Measurements from ENCODE around the gene PROC. TPM values are rescaled to one million over a fixed set of nuclear protein-coding genes. Genes with fewer than 3 reads are reported as not detected.

The PROC gene
- total and polyA plus RNA-seq, 2 of the 8 experiments (the other 6 are each of a cell fraction or from before 2014, with no cell fraction given): 1.5 to 1.6 TPM

DNA sequence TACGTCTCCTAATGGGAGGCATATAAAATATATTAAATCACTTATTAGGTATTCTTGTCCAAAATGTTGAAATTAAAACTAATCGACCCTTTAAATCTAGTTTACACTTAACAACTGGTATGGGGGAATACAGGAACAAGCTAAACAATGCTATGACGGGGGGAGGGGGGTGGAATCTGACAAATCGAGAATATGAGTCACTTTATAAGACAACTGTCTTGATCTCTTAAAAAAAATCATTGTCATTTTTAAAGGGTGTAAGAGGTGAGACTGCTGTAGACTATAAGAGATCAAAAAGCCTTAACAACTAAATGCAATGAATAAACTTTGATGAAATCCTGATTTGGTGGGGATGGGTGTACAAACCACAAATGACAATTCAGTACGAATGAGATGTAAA, 36.5 kb upstream of the PROC start:
- H3K14ac ChIP-seq (ENCODE audit: insufficient read length): no peak overlapping the region
- H4K91ac ChIP-seq (replicated peaks; ENCODE audit: insufficient read length, low read length): no peak overlapping the region
- peaks cover 0 to 3% (median under 1%) of the 10 kb centered on the region in 4 experiments; a peak in 2 of 8 replicates for H3K36me3 ChIP-seq (ENCODE audit: control insufficient read depth in 2 of 4, insufficient read depth in 4 of 4, low read length in 3 of 4)
- POLR2A ChIA-PET (ENCODE audit: partially characterized antibody): no interaction called here
- H2BK12ac ChIP-seq (ENCODE audit: low read depth, low read length): no peak overlapping the region
- H3K79me2 ChIP-seq (ENCODE audit: control insufficient read depth in 1 of 2, insufficient read depth in 2 of 2, low read length in 2 of 2): peaks cover 0 to 93% of the 10 kb centered on the region in 2 experiments; a peak in 3 of 4 replicates
- FAIRE-seq (no peak), DNase-seq (ENCODE audit: low read depth in 1 of 2, low spot score in 2 of 2) (no peak)
- WGBS, 2 experiments (ENCODE audit: extremely low coverage in 1 of 2, insufficient coverage in 1 of 2, insufficient read length in 1 of 2, insufficient replicate concordance in 2 of 2, low coverage in 1 of 2, low lambda C conversion rate in 2 of 2, missing lambda C conversion rate in 1 of 2): 73% methylated on average over 5 of the region's 5 CpGs; no CpG with 5 or more reads in 1 of the 2 experiments
- no peak overlapping the region for H3K18ac ChIP-seq (ENCODE audit: extremely low read depth, low read length)
- no peak overlapping the region for H3K27ac ChIP-seq (ENCODE audit: low read depth, low read length)
- no peak overlapping the region for H3K4me3 ChIP-seq (ENCODE audit: extremely low read depth in 1 of 4, insufficient read depth in 2 of 4, low read depth in 3 of 4, low read length in 4 of 4)
- peaks cover 3% of the 10 kb centered on the region; the same call in 1 of the 2 replicates for H3K79me1 ChIP-seq (ENCODE audit: low read depth, low read length)
- no peak overlapping the region for H4K5ac ChIP-seq (ENCODE audit: insufficient read length, low read depth, low read length)
- CTCF ChIA-PET (ENCODE audit: partially characterized antibody): interaction anchor here (0.7 kb wide), 2 partner anchors 55 to 97 kb away, joined by 3 to 4 read pairs; no protein-coding TSS in a partner anchor
- H2BK20ac ChIP-seq (ENCODE audit: low read length): no peak overlapping the region
- no peak overlapping the region for H2BK15ac ChIP-seq (ENCODE audit: low read length)
- H3K4me2 ChIP-seq (ENCODE audit: insufficient read depth in 1 of 2, low read depth in 2 of 2, low read length in 2 of 2): no peak overlapping the region
- H2AK5ac ChIP-seq (ENCODE audit: low read depth, low read length): no peak overlapping the region
- H3K23me2 ChIP-seq (ENCODE audit: low read depth, low read length): peaks cover under 1% of the 10 kb centered on the region
- peaks cover 5 to 7% of the 10 kb centered on the region in 2 experiments for H3K9me3 ChIP-seq (ENCODE audit: insufficient read depth in 2 of 2, low read depth in 1 of 2, low read length in 1 of 2)
- H4K20me1 ChIP-seq (replicated peaks in 1 of 2; ENCODE audit: control insufficient read depth in 1 of 2, insufficient read depth in 2 of 2, low read length in 2 of 2): peaks cover 0 to 5% of the 10 kb centered on the region in 2 experiments
- no peak overlapping the region for H2AFZ ChIP-seq (ENCODE audit: low read length)
- H3K4ac ChIP-seq (replicated peaks; ENCODE audit: insufficient read length, low read depth, low read length): no peak overlapping the region
- H3K27me3 ChIP-seq (replicated peaks in 1 of 4; ENCODE audit: control insufficient read depth in 3 of 4, extremely low read depth in 1 of 4, insufficient read depth in 3 of 4, low read length in 3 of 4): no peaks in the 10 kb centered on the region
- no peak overlapping the region for H3K56ac ChIP-seq (replicated peaks; ENCODE audit: insufficient read length, low read depth, low read length)
- H2BK5ac ChIP-seq (ENCODE audit: low read depth, low read length): no peak overlapping the region
- H3K4me1 ChIP-seq (replicated peaks in 1 of 4; ENCODE audit: control insufficient read depth in 3 of 4, insufficient read depth in 4 of 4, low read length in 3 of 4): no peaks in the 10 kb centered on the region
- no peak overlapping the region for H3K23ac ChIP-seq (ENCODE audit: insufficient read length)
- no peak overlapping the region for H4K8ac ChIP-seq (ENCODE audit: extremely low read depth, insufficient read depth, low read length)
- no peak overlapping the region for H3K9ac ChIP-seq (replicated peaks in 1 of 4; ENCODE audit: extremely low read depth in 1 of 4, low read depth in 3 of 4, low read length in 3 of 4)
- no peak overlapping the region for H2BK120ac ChIP-seq (replicated peaks; ENCODE audit: low read depth, low read length)
- TF ChIP-seq RFX5 (IDR thresholded peaks at IDR 0.05; ENCODE audit: borderline replicate concordance, low read depth, low read length): no peak
- TF ChIP-seq RBBP5 (IDR thresholded peaks at IDR 0.05; ENCODE audit: borderline replicate concordance, low read depth, low read length): no peak
- no peak for TF ChIP-seq CREB1 (IDR thresholded peaks at IDR 0.05)
- no peak for TF ChIP-seq EZH2 (IDR thresholded peaks at IDR 0.05; ENCODE audit: low read depth, low read length, severe bottlenecking)
- no peak for TF ChIP-seq TCF12 (IDR thresholded peaks at IDR 0.05; ENCODE audit: low read depth, low read length)
- no peak for TF ChIP-seq TAF1 (IDR thresholded peaks at IDR 0.05; ENCODE audit: low read depth, low read length)
- TF ChIP-seq, protein P1, sequence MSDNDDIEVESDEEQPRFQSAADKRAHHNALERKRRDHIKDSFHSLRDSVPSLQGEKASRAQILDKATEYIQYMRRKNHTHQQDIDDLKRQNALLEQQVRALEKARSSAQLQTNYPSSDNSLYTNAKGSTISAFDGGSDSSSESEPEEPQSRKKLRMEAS (IDR thresholded peaks at IDR 0.05): no peak
- TF ChIP-seq JUN (IDR thresholded peaks at IDR 0.05; ENCODE audit: low read depth, low read length): no peak
- TF ChIP-seq TEAD4 (IDR thresholded peaks at IDR 0.05; ENCODE audit: low read depth, low read length): no peak
- TF ChIP-seq EP300 (IDR thresholded peaks at IDR 0.05; ENCODE audit: borderline replicate concordance in 1 of 2, low read depth in 2 of 2, low read length in 2 of 2): no peak
- no peak for TF ChIP-seq SIN3A (conservative IDR thresholded peaks at IDR 0.05 in 1 of 2, IDR thresholded peaks at IDR 0.05 in 1 of 2; ENCODE audit: low read depth in 1 of 2, low read length in 2 of 2)
- no peak for TF ChIP-seq CBX8 (IDR thresholded peaks at IDR 0.05; ENCODE audit: borderline replicate concordance, low read depth, low read length)
- no peak for TF ChIP-seq SUZ12 (IDR thresholded peaks at IDR 0.05; ENCODE audit: low read length)
- TF ChIP-seq NRF1 (IDR thresholded peaks at IDR 0.05; ENCODE audit: low read depth, low read length): no peak
